H9 (cell line): ENCODE results near the gene TMEM272. TPM values are rescaled to one million over a fixed set of nuclear protein-coding genes. Genes with fewer than 3 reads are reported as not detected.

Experiments
- DNase-seq: peaks from one replicate; pipeline ENCODE4 v3.0.0-alpha.2; 2017
- H2AFZ ChIP-seq: one replicate; pipeline ENCODE4 v1.6.1; 2013; ENCODE audit warnings: mild to moderate bottlenecking, low read length, control low read depth, moderate library complexity
- H2AK5ac ChIP-seq: 2 replicates; pipeline ENCODE4 v1.6.1; 2013; ENCODE audit warnings: low read length, control low read depth, mixed read lengths; ENCODE audit not compliant: insufficient read length
- H2BK120ac ChIP-seq: one replicate; pipeline ENCODE4 v1.6.1; 2013; ENCODE audit warnings: low read depth, mild to moderate bottlenecking, low read length, control low read depth, inconsistent platforms; ENCODE audit not compliant: poor library complexity, severe bottlenecking
- H2BK12ac ChIP-seq: 2 replicates; pipeline ENCODE4 v1.6.1; 2013; ENCODE audit warnings: low read length, control low read depth, mixed read lengths, low read depth; ENCODE audit not compliant: insufficient read length
- H2BK15ac ChIP-seq: 2 replicates; pipeline ENCODE4 v1.6.1; 2013; ENCODE audit warnings: low read depth, low read length, control low read depth
- H2BK20ac ChIP-seq: one replicate; pipeline ENCODE4 v1.6.1; 2013; ENCODE audit warnings: low read depth, mild to moderate bottlenecking, low read length, control low read depth, inconsistent platforms; ENCODE audit not compliant: poor library complexity, severe bottlenecking
- H2BK5ac ChIP-seq: 2 replicates; pipeline ENCODE4 v1.6.1; 2013; ENCODE audit warnings: low read length, control low read depth, mixed read lengths; ENCODE audit not compliant: insufficient read length
- H3K14ac ChIP-seq: 2 replicates; pipeline ENCODE4 v1.6.1; 2013; ENCODE audit warnings: low read length, control low read depth; ENCODE audit not compliant: insufficient read depth
- H3K18ac ChIP-seq: 2 replicates; pipeline ENCODE4 v1.6.1; 2013; ENCODE audit warnings: low read depth, mild to moderate bottlenecking, mixed read lengths, low read length, control low read depth; ENCODE audit not compliant: insufficient read length
- H3K23ac ChIP-seq: 2 replicates; pipeline ENCODE4 v1.6.1; 2013; ENCODE audit warnings: low read length, control low read depth, mixed read lengths, low read depth; ENCODE audit not compliant: insufficient read length
- H3K23me2 ChIP-seq: 2 replicates; pipeline ENCODE4 v1.6.1; 2013; ENCODE audit warnings: low read depth, mild to moderate bottlenecking, mixed read lengths, low read length, control low read depth; ENCODE audit not compliant: insufficient read length, poor library complexity, severe bottlenecking
- H3K27ac ChIP-seq: 2 replicates; pipeline ENCODE4 v1.5.1; 2013; ENCODE audit warnings: low read length, control low read depth, mixed read lengths, low read depth; ENCODE audit not compliant: insufficient read length
- H3K27me3 ChIP-seq: 2 replicates; pipeline ENCODE4 v1.6.1; 2013; ENCODE audit warnings: low read length, control low read depth, inconsistent platforms; ENCODE audit not compliant: insufficient read depth
- H3K4ac ChIP-seq: 2 replicates; pipeline ENCODE4 v1.6.1; 2013; ENCODE audit warnings: low read depth, mild to moderate bottlenecking, control low read depth, inconsistent platforms, low read length, moderate library complexity
- H3K4me1 ChIP-seq: 2 replicates; pipeline ENCODE4 v1.6.1; 2013; ENCODE audit warnings: low read length, control low read depth, inconsistent platforms; ENCODE audit not compliant: insufficient read depth
- H3K4me2 ChIP-seq: 2 replicates; pipeline ENCODE4 v1.6.1; 2013; ENCODE audit warnings: low read length, control low read depth, mixed read lengths; ENCODE audit not compliant: insufficient read length, insufficient read depth
- H3K56ac ChIP-seq: 2 replicates; pipeline ENCODE4 v1.6.1; 2013; ENCODE audit warnings: low read depth, mild to moderate bottlenecking, mixed read lengths, low read length, control low read depth; ENCODE audit not compliant: insufficient read length
- H3K79me1 ChIP-seq: 2 replicates; pipeline ENCODE4 v1.6.1; 2013; ENCODE audit warnings: low read depth, mild to moderate bottlenecking, moderate library complexity, low read length, control low read depth, inconsistent platforms; ENCODE audit not compliant: insufficient read depth, poor library complexity, severe bottlenecking
- H3K79me2 ChIP-seq: 2 replicates; pipeline ENCODE4 v1.6.1; 2013; ENCODE audit warnings: low read length, control low read depth, inconsistent platforms; ENCODE audit not compliant: insufficient read depth
- H3K9ac ChIP-seq: 2 replicates; pipeline ENCODE4 v1.6.1; 2013; ENCODE audit warnings: low read length, control low read depth, mixed read lengths; ENCODE audit not compliant: insufficient read length; ENCODE audit errors: extremely low read depth
- H3K9me3 ChIP-seq: one replicate; pipeline ENCODE4 v1.6.1; 2013; ENCODE audit warnings: low read depth, low read length, inconsistent platforms; ENCODE audit not compliant: control insufficient read depth
- H3T11ph ChIP-seq: one replicate; pipeline ENCODE4 v1.6.1; 2013; ENCODE audit warnings: mild to moderate bottlenecking, low read length, control low read depth, inconsistent platforms
- H4K20me1 ChIP-seq: one replicate; pipeline ENCODE4 v1.6.1; 2013; ENCODE audit not compliant: control insufficient read depth, insufficient read length, insufficient read depth
- H4K5ac ChIP-seq: 2 replicates; pipeline ENCODE4 v1.6.1; 2013; ENCODE audit warnings: low read depth, mild to moderate bottlenecking, mixed read lengths, low read length, control low read depth; ENCODE audit not compliant: insufficient read length
- H4K8ac ChIP-seq: replicated peaks from 2 replicates; pipeline ENCODE4 v1.6.1; 2013; ENCODE audit warnings: low read length, control low read depth, mixed read lengths, low read depth; ENCODE audit not compliant: insufficient read length
- H4K91ac ChIP-seq: 2 replicates; pipeline ENCODE4 v1.6.1; 2013; ENCODE audit warnings: low read depth, mild to moderate bottlenecking, moderate library complexity, mixed read lengths, low read length, control low read depth; ENCODE audit not compliant: insufficient read length
- H3K27ac Mint-ChIP-seq, 3 experiments: 2 replicates in 2 of 3; 3 replicates in 1 of 3; pipeline ENCODE4 v1.8.0; 2020 to 2021; ENCODE audit warnings: mixed read lengths in 3 of 3, mild to moderate bottlenecking in 1 of 3, moderate library complexity in 1 of 3
- H3K27me3 Mint-ChIP-seq: 2 replicates; pipeline ENCODE4 v1.8.0; 2021; ENCODE audit warnings: low read depth, mild to moderate bottlenecking, moderate library complexity, mixed read lengths
- H3K36me3 Mint-ChIP-seq, 3 experiments: 2 replicates in 2 of 3; 3 replicates in 1 of 3; pipeline ENCODE4 v1.8.0; 2020 to 2021; ENCODE audit warnings: low read depth in 3 of 3, mixed read lengths in 3 of 3; ENCODE audit not compliant: insufficient read depth in 1 of 3
- H3K4me1 Mint-ChIP-seq, 2 experiments: 2 replicates each; pipeline ENCODE4 v1.8.0; 2020; ENCODE audit warnings: mixed read lengths in 2 of 2
- H3K4me3 Mint-ChIP-seq, 2 experiments: 2 replicates in 1 of 2; 3 replicates in 1 of 2; pipeline ENCODE4 v1.8.0; 2020 to 2021; ENCODE audit warnings: mild to moderate bottlenecking in 2 of 2, mixed read lengths in 2 of 2, moderate library complexity in 1 of 2
- H3K9me3 Mint-ChIP-seq, 2 experiments: 2 replicates in 1 of 2; 3 replicates in 1 of 2; pipeline ENCODE4 v1.8.0; 2020; ENCODE audit warnings: mild to moderate bottlenecking in 2 of 2, mixed read lengths in 2 of 2, moderate library complexity in 1 of 2
- WGBS: extraction: QIAGEN DNeasy Blood & Tissue Kit; methylation state at CpG from one replicate; pipeline ENCODE4 v1.1.7; 2013; ENCODE audit warnings: missing lambda C conversion rate, low lambda C conversion rate, mixed read lengths; ENCODE audit not compliant: insufficient read length; ENCODE audit errors: extremely low coverage; 5-methylcytosine and 5-hydroxymethylcytosine counted together
- total RNA-seq: library from RNA; stranded (reverse); gene quantifications from 2 replicates; pipeline ENCODE4 v1.2.1, GENCODE V29; 2021
- TF ChIP-seq, protein P1 (sequence below): fragments of 200-600 bp; sonication (generic); conservative IDR thresholded peaks from 3 replicates; pipeline ENCODE4 v1.8.0; 2021; ENCODE audit warnings: antibody characterized with exemption, mild to moderate bottlenecking

TMEM272 gene
- total RNA-seq, 1 experiment from 2014 or later, result not detected

DNA sequence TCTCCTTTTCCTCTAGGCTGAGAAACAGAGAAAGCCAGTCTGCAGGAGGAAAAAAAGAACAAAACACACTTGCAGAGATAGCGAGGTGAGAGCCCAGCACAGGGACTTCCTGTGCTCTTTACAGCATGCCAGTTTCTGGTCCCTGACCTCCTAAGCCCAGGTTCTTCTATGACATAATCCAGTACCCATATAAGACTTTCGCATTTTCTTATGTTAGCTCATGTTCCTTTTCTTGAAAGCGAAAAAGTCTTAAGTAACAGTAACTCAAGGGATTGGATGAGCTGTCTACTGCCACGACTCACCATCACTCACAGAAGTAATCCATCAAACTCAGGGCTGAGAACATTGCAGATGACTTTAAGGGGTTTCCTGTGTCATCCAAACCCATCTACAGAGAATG, 34.2 kb upstream of the TMEM272 start:
- H2BK20ac ChIP-seq, result no peak overlapping the region
- H3K36me3 Mint-ChIP-seq, result no peaks in the 10 kb centered on the region
- H2AK5ac ChIP-seq, result no peak overlapping the region
- H3K4me2 ChIP-seq, result no peak overlapping the region
- no peak overlapping the region for H2AFZ ChIP-seq
- H3K18ac ChIP-seq, result no peak overlapping the region
- peaks cover 3% of the 10 kb centered on the region for H3K27me3 Mint-ChIP-seq
- H3K4me3 Mint-ChIP-seq, result no peak overlapping the region
- TF ChIP-seq, protein P1, sequence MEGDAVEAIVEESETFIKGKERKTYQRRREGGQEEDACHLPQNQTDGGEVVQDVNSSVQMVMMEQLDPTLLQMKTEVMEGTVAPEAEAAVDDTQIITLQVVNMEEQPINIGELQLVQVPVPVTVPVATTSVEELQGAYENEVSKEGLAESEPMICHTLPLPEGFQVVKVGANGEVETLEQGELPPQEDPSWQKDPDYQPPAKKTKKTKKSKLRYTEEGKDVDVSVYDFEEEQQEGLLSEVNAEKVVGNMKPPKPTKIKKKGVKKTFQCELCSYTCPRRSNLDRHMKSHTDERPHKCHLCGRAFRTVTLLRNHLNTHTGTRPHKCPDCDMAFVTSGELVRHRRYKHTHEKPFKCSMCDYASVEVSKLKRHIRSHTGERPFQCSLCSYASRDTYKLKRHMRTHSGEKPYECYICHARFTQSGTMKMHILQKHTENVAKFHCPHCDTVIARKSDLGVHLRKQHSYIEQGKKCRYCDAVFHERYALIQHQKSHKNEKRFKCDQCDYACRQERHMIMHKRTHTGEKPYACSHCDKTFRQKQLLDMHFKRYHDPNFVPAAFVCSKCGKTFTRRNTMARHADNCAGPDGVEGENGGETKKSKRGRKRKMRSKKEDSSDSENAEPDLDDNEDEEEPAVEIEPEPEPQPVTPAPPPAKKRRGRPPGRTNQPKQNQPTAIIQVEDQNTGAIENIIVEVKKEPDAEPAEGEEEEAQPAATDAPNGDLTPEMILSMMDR, result no peak
- no peaks in the 10 kb centered on the region for H3K4me1 ChIP-seq
- H3K14ac ChIP-seq, result no peak overlapping the region
- H3K23me2 ChIP-seq, result no peaks in the 10 kb centered on the region
- no peak overlapping the region for H4K5ac ChIP-seq
- no peak overlapping the region for H3K27ac Mint-ChIP-seq
- no peak overlapping the region for H2BK5ac ChIP-seq
- H4K8ac ChIP-seq, result no peak overlapping the region
- no peaks in the 10 kb centered on the region for H4K20me1 ChIP-seq
- H3T11ph ChIP-seq, result no peak overlapping the region
- H2BK12ac ChIP-seq, result no peak overlapping the region
- H3K4ac ChIP-seq, result no peak overlapping the region
- no peak overlapping the region for H3K27ac ChIP-seq
- H3K79me2 ChIP-seq, result no peaks in the 10 kb centered on the region
- no peaks in the 10 kb centered on the region for H3K79me1 ChIP-seq
- no peaks in the 10 kb centered on the region for H3K9me3 Mint-ChIP-seq
- no peak overlapping the region for H2BK120ac ChIP-seq
- H3K9me3 ChIP-seq, result no peaks in the 10 kb centered on the region
- no peak overlapping the region for H4K91ac ChIP-seq
- no peak overlapping the region for H3K9ac ChIP-seq
- H2BK15ac ChIP-seq, result no peak overlapping the region
- H3K4me1 Mint-ChIP-seq, result peaks cover 0 to 6% of the 10 kb centered on the region in 2 experiments; a peak in 1 of 4 replicates
- H3K27me3 ChIP-seq, result no peaks in the 10 kb centered on the region
- H3K56ac ChIP-seq, result no peak overlapping the region
- WGBS, result no CpG with 5 or more reads among the region's 4 CpGs
- no peak overlapping the region for H3K23ac ChIP-seq
- no peak for DNase-seq
